ENCODE results near the gene ACADM.
A peak's percentile ranks its signal among the peaks of the same experiment; 100 is the strongest.
"Not testable (repeated sequence)": the region's sequence is repeated elsewhere in the genome, so short reads cannot be mapped to it uniquely, and the experiment has no call there.

ACADM gene

GRCh38 chr1:75736016-75736415, 11.5 kb downstream of the ACADM start:
- H3K9ac ChIP-seq (ENCODE audit: low read length), result no peak overlapping the region
- no peaks in the 10 kb centered on the region for H3K4me1 ChIP-seq (ENCODE audit: control insufficient read depth, low read depth, low read length)
- no peak overlapping the region for H3K4me3 ChIP-seq (ENCODE audit: low read length)
- H3K18ac ChIP-seq (ENCODE audit: low read length), result no peak overlapping the region
- H3K27ac ChIP-seq (ENCODE audit: low read depth, low read length), result no peak overlapping the region
- H3K56ac ChIP-seq (ENCODE audit: low read length), result no peak overlapping the region
- no peak overlapping the region for H3K4me2 ChIP-seq (ENCODE audit: low read length)
- no peak for DNase-seq
- H2BK15ac ChIP-seq (replicated peaks; ENCODE audit: low read depth), result no peak overlapping the region
- no peak overlapping the region for H4K8ac ChIP-seq (ENCODE audit: low read depth, low read length)
- no peak overlapping the region for H4K5ac ChIP-seq (ENCODE audit: low read length)
- H2AK5ac ChIP-seq (ENCODE audit: low read length), result no peak overlapping the region
- no peak overlapping the region for H3K4ac ChIP-seq (ENCODE audit: low read depth, low read length)
- H2BK5ac ChIP-seq (ENCODE audit: low read length), result no peak overlapping the region
- H3K36me3 ChIP-seq (ENCODE audit: control insufficient read depth, insufficient read depth, low read length), result no peaks in the 10 kb centered on the region
- no peak overlapping the region for H2BK120ac ChIP-seq (ENCODE audit: low read depth, low read length)
- H3K27me3 ChIP-seq (ENCODE audit: insufficient read depth, low read length, poor library complexity), result no peaks in the 10 kb centered on the region
- WGBS (ENCODE audit: extremely low coverage, insufficient coverage, low lambda C conversion rate), result no CpG with 5 or more reads among the region's 1 CpG
- H3K23ac ChIP-seq (ENCODE audit: low read length), result no peak overlapping the region
- H3K79me1 ChIP-seq (ENCODE audit: low read length), result no peaks in the 10 kb centered on the region
- no peaks in the 10 kb centered on the region for H3K79me2 ChIP-seq (ENCODE audit: control insufficient read depth, insufficient read depth, low read length)

DNA sequence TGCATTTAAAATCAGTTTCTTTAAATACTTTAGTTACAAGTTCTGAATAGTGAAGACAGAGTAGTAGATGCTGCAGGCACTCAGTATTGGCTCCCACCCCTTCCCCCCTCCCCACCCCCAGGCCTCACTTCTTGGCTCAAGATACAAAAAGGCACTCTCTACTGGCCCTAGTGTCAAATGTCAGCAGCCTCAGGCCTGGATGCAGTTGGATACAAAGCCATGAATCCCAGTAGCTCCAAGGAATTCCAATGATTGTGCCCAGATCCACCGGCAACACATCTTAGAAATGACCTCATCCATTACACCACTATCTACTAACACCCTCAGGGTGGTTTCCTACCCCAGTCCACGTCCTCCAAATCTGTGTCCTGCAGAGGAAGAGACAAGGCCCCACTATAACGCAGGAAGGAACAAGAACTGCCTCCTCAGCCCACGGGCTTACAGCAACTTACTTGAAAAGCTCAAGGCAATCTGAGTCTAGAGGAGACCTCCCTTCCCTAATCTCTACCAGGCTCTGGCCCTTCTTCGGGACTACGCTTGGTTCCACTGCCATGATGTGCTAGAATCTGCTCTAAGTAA, 17.6 kb downstream of the ACADM start:
- no peak overlapping the region for H2AK5ac ChIP-seq (ENCODE audit: low read length)
- H3K56ac ChIP-seq (ENCODE audit: low read length), result no peak overlapping the region
- no peak overlapping the region for H2BK5ac ChIP-seq (ENCODE audit: low read length)
- H3K9ac ChIP-seq (ENCODE audit: low read length), result no peak overlapping the region
- H2BK15ac ChIP-seq (replicated peaks; ENCODE audit: low read depth), result no peak overlapping the region
- no peak overlapping the region for H3K4me2 ChIP-seq (ENCODE audit: low read length)
- no peak overlapping the region for H2BK120ac ChIP-seq (ENCODE audit: low read depth, low read length)
- peaks cover 3% of the 10 kb centered on the region for H3K36me3 ChIP-seq (ENCODE audit: control insufficient read depth, insufficient read depth, low read length)
- no peak overlapping the region for H3K23ac ChIP-seq (ENCODE audit: low read length)
- no peak overlapping the region for H3K18ac ChIP-seq (ENCODE audit: low read length)
- H3K4ac ChIP-seq (ENCODE audit: low read depth, low read length), result no peak overlapping the region
- WGBS (ENCODE audit: extremely low coverage, insufficient coverage, low lambda C conversion rate), result no CpG with 5 or more reads among the region's 6 CpGs
- H3K79me1 ChIP-seq (ENCODE audit: low read length), result no peaks in the 10 kb centered on the region
- DNase-seq, result peak; percentile 82
- no peak overlapping the region for H3K4me3 ChIP-seq (ENCODE audit: low read length)
- no peak overlapping the region for H4K5ac ChIP-seq (ENCODE audit: low read length)
- no peaks in the 10 kb centered on the region for H3K27me3 ChIP-seq (ENCODE audit: insufficient read depth, low read length, poor library complexity)
- no peak overlapping the region for H3K27ac ChIP-seq (ENCODE audit: low read depth, low read length)
- H3K79me2 ChIP-seq (ENCODE audit: control insufficient read depth, insufficient read depth, low read length), result no peaks in the 10 kb centered on the region
- H3K4me1 ChIP-seq (ENCODE audit: control insufficient read depth, low read depth, low read length), result no peaks in the 10 kb centered on the region
- H4K8ac ChIP-seq (ENCODE audit: low read depth, low read length), result no peak overlapping the region

DNA sequence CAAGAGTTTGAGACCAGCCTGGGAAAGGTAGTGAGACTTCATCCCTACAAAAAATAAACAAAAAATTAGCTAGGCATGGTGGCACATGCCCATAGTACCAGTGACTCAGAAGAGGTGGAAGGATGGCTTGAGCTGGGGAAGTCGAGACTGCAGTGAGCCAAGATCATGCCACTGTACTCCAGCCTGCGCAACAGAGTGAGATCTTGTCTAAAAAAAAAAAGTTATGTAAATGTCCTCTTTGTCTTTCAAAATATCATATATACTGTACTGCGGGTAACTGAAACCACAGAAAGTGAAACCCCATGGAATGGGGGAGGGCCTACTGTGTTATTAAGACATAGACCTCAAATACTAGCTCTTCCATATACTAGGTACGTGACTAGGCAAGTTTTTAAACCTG, 20.8 kb downstream of the ACADM start:
- Histone ChIP-seq H2AK5ac (ENCODE audit: low read length) (no peak overlapping the region), H3K79me2 (ENCODE audit: control insufficient read depth, insufficient read depth, low read length) (no peaks in the 10 kb centered on the region), H4K8ac (ENCODE audit: low read depth, low read length) (no peak overlapping the region), H3K4me1 (ENCODE audit: control insufficient read depth, low read depth, low read length) (no peaks in the 10 kb centered on the region), H3K4me3 (ENCODE audit: low read length) (no peak overlapping the region), H3K27me3 (ENCODE audit: insufficient read depth, low read length, poor library complexity) (no peaks in the 10 kb centered on the region), H3K4me2 (ENCODE audit: low read length) (no peak overlapping the region), H3K9ac (ENCODE audit: low read length) (no peak overlapping the region), H3K27ac (ENCODE audit: low read depth, low read length) (no peak overlapping the region), H3K79me1 (ENCODE audit: low read length) (no peaks in the 10 kb centered on the region), H3K23ac (ENCODE audit: low read length) (no peak overlapping the region), H3K18ac (ENCODE audit: low read length) (no peak overlapping the region), H3K56ac (ENCODE audit: low read length) (no peak overlapping the region), H2BK5ac (ENCODE audit: low read length) (no peak overlapping the region), H4K5ac (ENCODE audit: low read length) (no peak overlapping the region), H2BK120ac (ENCODE audit: low read depth, low read length) (no peak overlapping the region), H2BK15ac (replicated peaks; ENCODE audit: low read depth) (no peak overlapping the region), H3K4ac (ENCODE audit: low read depth, low read length) (no peak overlapping the region), H3K36me3 (ENCODE audit: control insufficient read depth, insufficient read depth, low read length) (peaks cover 3% of the 10 kb centered on the region)
- no peak for DNase-seq
- WGBS (ENCODE audit: extremely low coverage, insufficient coverage, low lambda C conversion rate), result no CpG with 5 or more reads among the region's 4 CpGs

DNA sequence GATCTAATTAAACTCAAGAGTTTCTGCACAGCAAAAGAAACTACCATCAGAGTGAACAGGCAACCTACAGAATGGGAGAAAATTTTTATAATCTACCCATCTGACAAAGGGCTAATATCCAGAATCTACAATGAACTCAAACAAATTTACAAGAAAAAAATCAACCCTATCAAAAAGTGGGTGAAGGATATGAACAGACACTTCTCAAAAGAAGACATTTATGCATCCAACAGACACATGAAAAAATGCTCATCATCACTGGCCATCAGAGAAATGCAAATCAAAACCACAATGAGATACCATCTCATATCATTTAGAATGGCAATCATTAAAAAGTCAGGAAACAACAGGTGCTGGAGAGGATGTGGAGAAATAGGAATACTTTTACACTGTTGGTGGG, 32.7 kb downstream of the ACADM start:
- not testable (repeated sequence) for H4K8ac ChIP-seq (ENCODE audit: low read depth, low read length); H3K18ac ChIP-seq (ENCODE audit: low read length); H3K27me3 ChIP-seq (ENCODE audit: insufficient read depth, low read length, poor library complexity); H3K36me3 ChIP-seq (ENCODE audit: control insufficient read depth, insufficient read depth, low read length); H3K9ac ChIP-seq (ENCODE audit: low read length); DNase-seq; H2BK5ac ChIP-seq (ENCODE audit: low read length); H3K4me2 ChIP-seq (ENCODE audit: low read length); H3K27ac ChIP-seq (ENCODE audit: low read depth, low read length); H4K5ac ChIP-seq (ENCODE audit: low read length); H2BK15ac ChIP-seq (replicated peaks; ENCODE audit: low read depth); H3K23ac ChIP-seq (ENCODE audit: low read length); H3K79me2 ChIP-seq (ENCODE audit: control insufficient read depth, insufficient read depth, low read length); H3K56ac ChIP-seq (ENCODE audit: low read length); H3K4ac ChIP-seq (ENCODE audit: low read depth, low read length); H2AK5ac ChIP-seq (ENCODE audit: low read length); H3K4me1 ChIP-seq (ENCODE audit: control insufficient read depth, low read depth, low read length); H2BK120ac ChIP-seq (ENCODE audit: low read depth, low read length); H3K79me1 ChIP-seq (ENCODE audit: low read length); H3K4me3 ChIP-seq (ENCODE audit: low read length)

- H3K4me2 ChIP-seq (ENCODE audit: low read length); H2AK5ac ChIP-seq (ENCODE audit: low read length); H3K79me1 ChIP-seq (ENCODE audit: low read length); H3K27ac ChIP-seq (ENCODE audit: low read depth, low read length); H2BK5ac ChIP-seq (ENCODE audit: low read length); H3K18ac ChIP-seq (ENCODE audit: low read length); H3K9ac ChIP-seq (ENCODE audit: low read length); H4K8ac ChIP-seq (ENCODE audit: low read depth, low read length); H2BK120ac ChIP-seq (ENCODE audit: low read depth, low read length); H3K4ac ChIP-seq (ENCODE audit: low read depth, low read length); H3K56ac ChIP-seq (ENCODE audit: low read length); H3K36me3 ChIP-seq (ENCODE audit: control insufficient read depth, insufficient read depth, low read length); H3K23ac ChIP-seq (ENCODE audit: low read length); H4K5ac ChIP-seq (ENCODE audit: low read length); H3K4me3 ChIP-seq (ENCODE audit: low read length); H3K4me1 ChIP-seq (ENCODE audit: control insufficient read depth, low read depth, low read length); H3K27me3 ChIP-seq (ENCODE audit: insufficient read depth, low read length, poor library complexity); H2BK15ac ChIP-seq (replicated peaks; ENCODE audit: low read depth); DNase-seq; H3K79me2 ChIP-seq (ENCODE audit: control insufficient read depth, insufficient read depth, low read length): not testable (repeated sequence)
- no CpG with 5 or more reads among the region's 4 CpGs for WGBS (ENCODE audit: extremely low coverage, insufficient coverage, low lambda C conversion rate)
Observed at GRCh38 chr1:75758543-75758942, 34.0 kb downstream of the ACADM start.

- H3K4ac ChIP-seq (ENCODE audit: low read depth, low read length), result no peak overlapping the region
- no peaks in the 10 kb centered on the region for H3K79me1 ChIP-seq (ENCODE audit: low read length)
- no peak overlapping the region for H3K4me2 ChIP-seq (ENCODE audit: low read length)
- no peak overlapping the region for H2BK120ac ChIP-seq (ENCODE audit: low read depth, low read length)
- H2AK5ac ChIP-seq (ENCODE audit: low read length), result no peak overlapping the region
- no peaks in the 10 kb centered on the region for H3K27me3 ChIP-seq (ENCODE audit: insufficient read depth, low read length, poor library complexity)
- H3K36me3 ChIP-seq (ENCODE audit: control insufficient read depth, insufficient read depth, low read length), result no peaks in the 10 kb centered on the region
- no peak overlapping the region for H3K23ac ChIP-seq (ENCODE audit: low read length)
- peak; percentile 33 for DNase-seq
- H2BK5ac ChIP-seq (ENCODE audit: low read length), result no peak overlapping the region
- no peak overlapping the region for H3K56ac ChIP-seq (ENCODE audit: low read length)
- H3K4me1 ChIP-seq (ENCODE audit: control insufficient read depth, low read depth, low read length), result no peaks in the 10 kb centered on the region
- no CpG with 5 or more reads among the region's 1 CpG for WGBS (ENCODE audit: extremely low coverage, insufficient coverage, low lambda C conversion rate)
- H3K9ac ChIP-seq (ENCODE audit: low read length), result no peak overlapping the region
- H3K27ac ChIP-seq (ENCODE audit: low read depth, low read length), result no peak overlapping the region
- H3K79me2 ChIP-seq (ENCODE audit: control insufficient read depth, insufficient read depth, low read length), result no peaks in the 10 kb centered on the region
- H3K18ac ChIP-seq (ENCODE audit: low read length), result no peak overlapping the region
- no peak overlapping the region for H4K5ac ChIP-seq (ENCODE audit: low read length)
- no peak overlapping the region for H2BK15ac ChIP-seq (replicated peaks; ENCODE audit: low read depth)
- H4K8ac ChIP-seq (ENCODE audit: low read depth, low read length), result no peak overlapping the region
- H3K4me3 ChIP-seq (ENCODE audit: low read length), result no peak overlapping the region
Observed at GRCh38 chr1:75764057-75764655, 39.6 kb downstream of the ACADM start.

Data from mesendoderm (in vitro differentiated cells).